Naive B cell (primary cell): ENCODE measurements around the gene ZFYVE21. TPM values are rescaled to one million over a fixed set of nuclear protein-coding genes. Genes with fewer than 3 reads are reported as not detected.

ENCODE experiments used
- ATAC-seq, 2 donors: fragments of 150-1000 bp; cut with Tn5 transposase; 2 replicates each; pipeline ENCODE4 v1.10.0; 2021; ENCODE audit warnings: low read depth in 2 of 2, mild to moderate bottlenecking in 2 of 2, moderate library complexity in 2 of 2
- DNase-seq: peaks from one replicate; pipeline ENCODE4 v3.0.0; 2022
- H3K27ac Mint-ChIP-seq, 6 donors: one replicate each; pipeline ENCODE4 v1.8.0; 2020 to 2022; ENCODE audit warnings: mild to moderate bottlenecking in 6 of 6, mixed read lengths in 6 of 6, moderate library complexity in 5 of 6, inconsistent platforms in 2 of 6
- H3K27me3 Mint-ChIP-seq, 3 donors: one replicate each; pipeline ENCODE4 v1.8.0; 2021 to 2022; ENCODE audit warnings: mixed read lengths in 3 of 3, mild to moderate bottlenecking in 1 of 3
- H3K36me3 Mint-ChIP-seq, 2 donors: one replicate each; pipeline ENCODE4 v1.8.0; 2020 to 2022; ENCODE audit warnings: mixed read lengths in 2 of 2, inconsistent platforms in 1 of 2, mild to moderate bottlenecking in 1 of 2
- H3K4me1 Mint-ChIP-seq, 3 donors: one replicate each; pipeline ENCODE4 v1.8.0; 2020 to 2022; ENCODE audit warnings: mixed read lengths in 3 of 3, inconsistent platforms in 1 of 3, mild to moderate bottlenecking in 1 of 3, moderate library complexity in 1 of 3
- H3K4me3 Mint-ChIP-seq, 8 donors: one replicate each; pipeline ENCODE4 v1.8.0; 2020 to 2022; ENCODE audit warnings: mild to moderate bottlenecking in 8 of 8, mixed read lengths in 8 of 8, moderate library complexity in 8 of 8, inconsistent platforms in 2 of 8
- H3K9me3 Mint-ChIP-seq, 7 donors: one replicate each; pipeline ENCODE4 v1.8.0; 2020 to 2022; ENCODE audit warnings: mixed read lengths in 7 of 7, mild to moderate bottlenecking in 5 of 7, inconsistent platforms in 2 of 7, moderate library complexity in 1 of 7
- polyA plus RNA-seq, 6 donors: library from polyadenylated mRNA; unstranded; fragments of 300-500 nt; fragmentation: Illumina TruSeq; gene quantifications; one replicate each; pipeline ENCODE4 v1.2.3, GENCODE V29; 2021; ENCODE audit warnings: low read depth in 6 of 6

The ZFYVE21 gene
- polyA plus RNA-seq, 6 donors from 2014 or later: 4.8 to 10.5 (median 6.7) TPM

DNA sequence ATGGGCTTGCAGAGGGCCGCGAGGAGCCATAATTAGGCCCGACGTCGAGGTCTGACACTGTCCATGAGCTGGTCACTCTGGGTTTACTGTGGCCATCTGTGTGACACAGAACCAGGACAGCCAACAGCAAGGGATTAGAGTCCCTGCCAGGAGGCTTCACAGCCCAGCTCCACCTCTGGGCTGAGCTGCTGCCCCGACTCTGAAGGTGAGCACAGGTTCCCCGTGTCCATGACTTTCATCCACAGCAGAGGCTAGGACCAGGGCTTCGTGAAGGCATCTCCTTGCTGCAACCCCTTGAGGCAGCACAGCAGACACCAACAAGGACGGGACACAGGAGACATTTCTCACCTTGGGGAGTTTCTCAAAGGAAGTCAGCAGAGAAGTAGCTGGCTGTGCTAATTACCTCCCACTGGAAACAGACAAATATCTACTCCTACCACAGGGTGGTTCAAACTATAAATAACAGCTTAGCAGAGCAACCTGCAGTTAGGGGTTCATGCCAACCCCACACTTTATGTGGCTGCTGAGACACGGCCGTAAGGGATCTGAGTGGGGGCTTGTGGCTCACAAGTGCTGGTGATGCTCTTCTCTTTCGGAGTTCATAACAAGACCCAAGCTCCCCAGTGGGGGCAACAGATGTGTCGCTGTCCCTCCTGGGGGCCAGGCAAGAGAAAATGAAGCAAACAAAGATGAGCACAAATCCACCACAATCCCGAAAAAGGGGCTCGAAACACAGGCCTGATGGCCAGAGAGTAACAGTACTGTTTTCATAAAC, 29.2 kb downstream of the ZFYVE21 start:
- peaks cover 0 to 7% of the 10 kb centered on the region in 2 donors for H3K36me3 Mint-ChIP-seq
- H3K4me1 Mint-ChIP-seq: no peaks in the 10 kb centered on the region
- ATAC-seq (no peak), DNase-seq (no peak)
- no peak overlapping the region for H3K4me3 Mint-ChIP-seq
- no peak overlapping the region for H3K27ac Mint-ChIP-seq
- H3K9me3 Mint-ChIP-seq: no peaks in the 10 kb centered on the region
- H3K27me3 Mint-ChIP-seq: no peaks in the 10 kb centered on the region

DNA sequence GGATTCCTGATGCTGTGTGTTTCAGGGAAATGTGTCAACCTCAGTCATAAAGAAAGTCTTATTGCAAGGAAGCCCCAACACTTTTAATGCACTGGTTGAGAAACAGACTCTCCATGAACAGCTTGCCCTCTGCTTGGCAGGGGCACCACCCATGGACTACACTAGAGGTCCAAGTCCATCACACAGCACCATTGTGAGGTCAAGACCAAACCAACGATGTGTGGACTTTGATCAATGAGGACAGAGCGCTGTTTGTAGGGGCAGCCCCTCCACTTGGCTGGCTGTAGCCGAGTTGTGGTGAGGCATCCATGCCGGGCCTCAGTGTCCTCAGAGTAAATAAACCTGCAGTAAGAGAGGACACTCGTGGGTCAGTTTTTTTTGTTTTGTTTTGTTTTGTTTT, 29.8 kb downstream of the ZFYVE21 start:
- H3K4me1 Mint-ChIP-seq: no peaks in the 10 kb centered on the region
- H3K27ac Mint-ChIP-seq: peak overlapping the region in 1 of 6 donors; percentile 28
- peaks cover 0 to 7% of the 10 kb centered on the region in 2 donors for H3K36me3 Mint-ChIP-seq

DNA sequence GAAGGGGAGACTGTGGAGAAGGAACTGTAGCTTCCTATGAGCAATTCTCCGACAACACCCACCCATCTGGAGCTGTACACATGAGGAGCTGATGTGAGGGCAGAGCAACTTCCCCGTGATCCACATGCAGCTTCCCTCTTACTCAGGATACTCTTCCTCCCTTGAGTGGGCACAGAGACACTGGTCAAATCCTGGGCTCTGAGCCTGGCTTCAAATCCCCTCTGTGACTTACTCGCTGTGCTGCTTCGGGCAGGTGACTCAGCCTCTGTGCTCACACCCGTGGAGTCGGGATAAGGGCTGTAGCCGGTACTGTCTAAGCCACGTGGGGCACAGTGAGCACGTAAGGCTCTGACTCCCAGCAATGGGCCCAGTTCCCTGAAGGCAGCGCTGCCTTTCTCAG, 31.1 kb downstream of the ZFYVE21 start:
- Mint-ChIP-seq H3K4me3 (no peak overlapping the region), H3K4me1 (no peaks in the 10 kb centered on the region), H3K9me3 (no peaks in the 10 kb centered on the region), H3K27me3 (no peaks in the 10 kb centered on the region), H3K36me3 (peaks cover 0 to 7% of the 10 kb centered on the region in 2 donors), H3K27ac (no peak overlapping the region)
- no peak for DNase-seq
- ATAC-seq: no peak

More for the DNA sequence above, 29.8 kb downstream of the ZFYVE21 start:
- no peak for ATAC-seq
- Mint-ChIP-seq H3K27me3 (no peaks in the 10 kb centered on the region), H3K9me3 (no peaks in the 10 kb centered on the region), H3K4me3 (no peak overlapping the region)
- no peak for DNase-seq

DNA sequence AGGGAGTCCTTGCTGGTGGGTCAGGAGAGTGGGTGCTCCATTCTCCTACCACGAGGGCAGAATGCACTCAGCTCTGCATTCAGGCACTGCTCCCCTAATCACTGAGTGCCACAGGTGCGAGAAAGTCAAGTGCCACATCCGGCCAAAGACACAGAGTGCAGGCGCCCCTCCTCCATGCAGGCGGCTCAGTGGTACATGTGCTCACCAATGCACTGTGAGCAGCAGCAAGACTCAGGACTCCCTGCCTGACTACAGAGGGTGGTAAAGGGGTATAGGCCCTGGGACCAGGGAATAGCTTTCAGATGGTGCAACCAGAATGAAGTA, 32.9 kb downstream of the ZFYVE21 start:
- no peaks in the 10 kb centered on the region for H3K9me3 Mint-ChIP-seq
- no peak overlapping the region for H3K27ac Mint-ChIP-seq
- no peak overlapping the region for H3K4me3 Mint-ChIP-seq
- no peak for ATAC-seq
- no peaks in the 10 kb centered on the region for H3K27me3 Mint-ChIP-seq
- H3K36me3 Mint-ChIP-seq: peaks cover 0 to 7% of the 10 kb centered on the region in 2 donors
- no peaks in the 10 kb centered on the region for H3K4me1 Mint-ChIP-seq
- no peak for DNase-seq

DNA sequence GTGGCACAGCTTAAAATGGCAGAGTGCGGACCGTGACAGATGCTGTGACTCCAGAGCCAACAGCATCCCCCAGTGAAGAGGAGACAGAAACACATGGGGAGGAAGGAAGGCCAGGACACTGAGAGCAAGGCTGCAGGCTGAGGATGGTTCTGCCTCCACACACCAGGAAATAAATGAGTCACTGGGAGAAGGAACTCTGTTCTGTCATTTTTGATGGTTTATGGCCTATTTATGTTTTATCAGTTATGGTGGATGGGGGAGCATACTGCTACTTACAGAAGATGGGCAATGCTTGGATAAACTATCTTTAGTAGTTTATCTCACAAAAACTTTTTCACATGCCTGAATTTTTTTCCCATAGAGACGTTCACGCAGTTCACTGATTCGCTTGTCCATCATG, 33.8 kb downstream of the ZFYVE21 start:
- Mint-ChIP-seq H3K27ac (no peak overlapping the region), H3K27me3 (no peaks in the 10 kb centered on the region), H3K4me1 (no peaks in the 10 kb centered on the region), H3K36me3 (peaks cover 0 to 7% of the 10 kb centered on the region in 2 donors), H3K9me3 (no peaks in the 10 kb centered on the region), H3K4me3 (no peak overlapping the region)
- DNase-seq: no peak
- ATAC-seq: no peak

DNA sequence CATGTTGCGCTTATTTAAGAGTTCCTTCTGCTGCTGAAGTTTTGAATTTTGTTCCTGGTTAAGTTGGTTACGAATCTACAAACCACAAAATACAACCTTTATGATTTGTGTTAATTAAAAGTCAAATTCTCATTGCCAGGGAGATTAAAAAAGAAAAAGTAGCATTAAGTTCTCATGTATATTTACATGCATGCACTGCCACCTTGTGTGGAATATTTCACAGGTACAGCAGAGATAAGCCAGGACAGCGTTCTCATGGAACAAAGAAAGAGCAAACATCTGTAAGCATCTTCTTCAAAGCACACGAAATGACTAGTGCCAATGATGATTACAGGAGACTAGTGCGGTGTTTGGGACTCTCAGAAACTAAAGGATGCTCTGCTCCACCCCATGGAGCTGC, 34.2 kb downstream of the ZFYVE21 start:
- Mint-ChIP-seq H3K27me3 (no peaks in the 10 kb centered on the region), H3K27ac (no peak overlapping the region), H3K4me3 (no peak overlapping the region), H3K9me3 (no peaks in the 10 kb centered on the region), H3K4me1 (no peaks in the 10 kb centered on the region), H3K36me3 (peaks cover 0 to 7% of the 10 kb centered on the region in 2 donors)
- no peak for ATAC-seq
- DNase-seq: no peak

DNA sequence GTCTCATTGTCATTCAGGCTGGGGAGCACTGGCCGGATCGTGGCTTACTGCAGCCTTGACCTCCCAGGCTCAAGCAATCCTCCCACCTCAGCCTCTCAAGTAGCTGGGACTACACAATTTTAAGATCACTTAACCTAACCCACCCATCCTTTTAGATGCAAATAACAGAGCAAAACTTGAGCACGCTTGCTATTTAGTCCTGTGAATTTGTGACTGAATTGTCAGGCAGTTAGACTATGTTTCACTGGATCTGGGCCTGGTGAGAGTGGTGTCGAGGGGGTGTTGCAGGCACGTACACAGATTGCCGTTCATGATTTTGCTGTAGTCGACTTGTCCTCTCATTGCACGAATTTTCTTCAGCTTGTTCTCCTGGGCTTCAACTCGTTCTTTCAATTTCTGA, 38.2 kb downstream of the ZFYVE21 start:
- no peaks in the 10 kb centered on the region for H3K27me3 Mint-ChIP-seq
- H3K4me1 Mint-ChIP-seq: no peaks in the 10 kb centered on the region
- DNase-seq (no peak), ATAC-seq (no peak)
- peaks cover 0 to 7% of the 10 kb centered on the region in 2 donors for H3K36me3 Mint-ChIP-seq
- H3K27ac Mint-ChIP-seq: no peak overlapping the region
- H3K4me3 Mint-ChIP-seq: no peak overlapping the region
- no peaks in the 10 kb centered on the region for H3K9me3 Mint-ChIP-seq

DNA sequence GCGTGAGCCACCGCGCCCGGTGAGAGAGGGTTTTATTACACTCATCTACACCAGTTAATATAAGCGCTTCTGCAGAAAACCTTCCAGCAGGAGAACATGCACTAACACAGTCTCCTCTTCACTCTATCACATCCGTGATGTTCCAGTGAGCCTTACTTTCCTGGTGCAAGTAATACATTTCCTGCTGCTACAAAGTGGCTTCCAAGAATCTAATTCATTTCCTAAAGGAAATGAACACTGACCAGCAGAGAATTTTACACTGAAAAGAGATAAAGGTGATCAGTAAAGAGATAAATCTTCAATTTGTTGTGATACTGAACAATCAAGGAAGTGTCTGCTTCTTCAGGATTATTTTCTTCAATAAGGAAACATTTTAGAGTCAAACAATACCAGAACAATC, 39.5 kb downstream of the ZFYVE21 start:
- Mint-ChIP-seq H3K27me3 (no peaks in the 10 kb centered on the region), H3K36me3 (no peaks in the 10 kb centered on the region), H3K9me3 (no peaks in the 10 kb centered on the region), H3K4me3 (no peak overlapping the region), H3K4me1 (no peaks in the 10 kb centered on the region), H3K27ac (no peak overlapping the region)
- no peak for DNase-seq
- ATAC-seq: no peak

DNA sequence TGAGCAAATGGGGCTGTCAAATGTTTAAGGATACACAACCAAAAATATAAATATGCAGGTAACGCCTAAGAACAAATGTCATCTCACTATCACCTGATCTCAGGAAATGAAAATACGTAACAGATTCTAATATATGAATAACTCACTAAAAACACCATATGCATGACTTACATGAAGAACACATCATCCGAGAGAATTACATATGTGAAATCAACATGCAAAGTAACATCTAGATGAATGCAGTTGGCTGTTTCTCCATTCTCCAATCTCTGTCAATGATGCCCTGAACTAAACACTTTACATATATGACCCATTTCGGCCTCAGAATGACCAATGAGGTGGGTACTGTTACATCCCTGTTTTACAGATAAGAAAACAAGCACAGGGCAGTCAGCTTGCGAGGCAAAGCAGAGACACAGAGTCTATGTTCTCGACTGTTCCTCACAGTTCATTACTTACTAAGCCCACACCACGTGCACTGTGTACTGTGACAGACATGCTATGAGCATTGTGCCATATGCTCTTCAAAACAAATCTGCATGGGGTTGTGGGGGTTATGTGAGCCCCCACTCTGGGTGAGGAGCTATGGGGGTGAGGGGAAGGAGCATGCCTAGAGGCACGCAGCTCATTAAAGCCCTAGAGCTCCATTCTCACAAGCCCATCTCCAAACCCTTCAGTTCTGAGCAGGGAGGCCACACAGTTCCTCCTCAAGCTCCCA, 42.6 kb downstream of the ZFYVE21 start:
- no peak overlapping the region for H3K27ac Mint-ChIP-seq
- H3K36me3 Mint-ChIP-seq: no peaks in the 10 kb centered on the region
- H3K4me1 Mint-ChIP-seq: no peaks in the 10 kb centered on the region
- ATAC-seq (no peak), DNase-seq (no peak)
- no peak overlapping the region for H3K4me3 Mint-ChIP-seq
- H3K9me3 Mint-ChIP-seq: no peaks in the 10 kb centered on the region
- H3K27me3 Mint-ChIP-seq: no peaks in the 10 kb centered on the region

DNA sequence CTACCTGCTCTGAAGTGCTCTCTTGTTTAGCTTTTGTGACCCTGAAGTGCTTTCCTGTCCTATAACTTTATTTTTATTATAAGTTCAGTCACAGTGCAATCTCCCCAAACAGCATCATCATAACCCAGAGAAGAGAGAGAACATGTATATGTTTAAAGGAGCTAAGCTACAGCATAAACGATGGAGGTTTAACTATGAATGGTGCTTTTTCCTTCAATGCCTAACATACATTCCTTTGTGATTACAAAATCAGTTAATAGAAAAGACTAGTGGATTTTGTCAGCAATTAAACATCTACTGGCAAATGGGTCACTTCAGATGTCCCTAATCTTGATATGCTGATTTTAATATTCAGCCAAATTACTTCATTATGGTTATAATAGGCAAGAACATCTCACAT, 46.4 kb downstream of the ZFYVE21 start:
- DNase-seq: no peak

DNA sequence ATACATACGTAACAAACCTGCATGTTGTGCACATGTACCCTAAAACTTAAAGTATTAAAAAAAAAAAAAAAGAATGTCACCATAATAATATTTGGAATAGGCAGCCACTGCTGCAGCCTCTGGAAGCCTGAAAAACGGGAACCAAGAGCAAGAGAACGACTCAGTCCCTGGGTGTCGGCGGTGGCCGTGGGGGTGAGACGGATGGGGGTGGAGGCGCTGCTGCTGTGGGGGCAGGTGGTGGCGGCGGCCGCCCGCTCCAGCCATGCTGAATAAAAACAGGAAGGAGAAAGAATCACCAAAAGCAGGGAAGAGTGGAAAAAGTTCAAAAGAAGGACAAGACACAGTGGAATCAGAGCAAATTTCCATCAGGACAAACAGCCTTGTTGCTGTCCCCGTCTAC, 46.9 kb downstream of the ZFYVE21 start:
- H3K4me1 Mint-ChIP-seq: peaks cover 0 to 2% (median 0%) of the 10 kb centered on the region in 3 donors
- H3K27ac Mint-ChIP-seq: no peak overlapping the region
- H3K4me3 Mint-ChIP-seq: no peak overlapping the region
- peaks cover 6% of the 10 kb centered on the region in 2 donors for H3K36me3 Mint-ChIP-seq
- no peak for DNase-seq
- no peaks in the 10 kb centered on the region for H3K27me3 Mint-ChIP-seq
- no peak for ATAC-seq
- peaks cover 0 to under 1% (median 0%) of the 10 kb centered on the region in 7 donors for H3K9me3 Mint-ChIP-seq

More for the DNA sequence above, 46.4 kb downstream of the ZFYVE21 start:
- H3K4me3 Mint-ChIP-seq: no peak overlapping the region
- no peak for ATAC-seq
- no peaks in the 10 kb centered on the region for H3K9me3 Mint-ChIP-seq
- H3K4me1 Mint-ChIP-seq: no peaks in the 10 kb centered on the region
- H3K27ac Mint-ChIP-seq: peak overlapping the region in 1 of 6 donors; percentile 63
- peaks cover 3 to 6% of the 10 kb centered on the region in 2 donors for H3K36me3 Mint-ChIP-seq
- H3K27me3 Mint-ChIP-seq: no peaks in the 10 kb centered on the region

DNA sequence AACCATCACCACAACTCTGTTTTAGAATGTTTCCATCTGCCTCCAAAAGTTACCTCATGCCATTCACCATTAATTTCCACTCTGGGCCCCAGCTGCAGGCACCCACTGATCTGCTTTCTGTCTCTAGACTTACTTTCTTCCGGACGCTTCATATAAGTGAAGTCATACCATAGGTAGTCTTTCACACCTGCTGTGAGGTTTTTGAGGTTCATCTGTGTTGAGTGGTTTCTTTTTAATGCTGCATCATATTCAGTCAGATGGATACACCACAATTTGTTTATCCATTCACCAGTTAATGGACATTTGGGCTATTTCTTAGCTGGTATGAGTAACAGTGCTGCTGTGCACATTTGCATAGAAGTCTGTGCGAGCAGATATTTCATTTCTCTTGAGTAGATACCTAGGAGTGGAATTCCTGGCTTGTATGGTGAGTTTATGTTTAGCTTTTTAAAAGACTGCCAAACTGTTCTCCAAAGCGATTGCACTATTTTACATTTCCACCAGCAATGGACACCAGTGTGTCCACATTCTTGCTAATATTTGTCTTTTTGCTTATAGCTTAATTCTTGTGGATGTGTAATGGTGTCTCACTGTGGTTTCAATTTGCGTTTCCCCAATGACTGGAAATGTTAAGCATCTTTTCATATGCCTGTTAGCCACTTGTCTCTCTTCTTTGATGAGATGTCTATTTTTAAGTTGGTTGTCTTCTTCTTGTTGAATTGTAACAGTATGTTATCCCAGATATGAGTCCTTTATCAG, 48.3 kb downstream of the ZFYVE21 start:
- Mint-ChIP-seq H3K4me1 (peaks cover 0 to 4% (median 0%) of the 10 kb centered on the region in 3 donors), H3K4me3 (no peak overlapping the region), H3K27me3 (no peaks in the 10 kb centered on the region), H3K9me3 (peaks cover 0 to 2% (median 0%) of the 10 kb centered on the region in 7 donors), H3K27ac (peak overlapping the region in 1 of 6 donors; percentile 37), H3K36me3 (peaks cover 6 to 7% of the 10 kb centered on the region in 2 donors)
- DNase-seq (no peak), ATAC-seq (no peak)

DNA sequence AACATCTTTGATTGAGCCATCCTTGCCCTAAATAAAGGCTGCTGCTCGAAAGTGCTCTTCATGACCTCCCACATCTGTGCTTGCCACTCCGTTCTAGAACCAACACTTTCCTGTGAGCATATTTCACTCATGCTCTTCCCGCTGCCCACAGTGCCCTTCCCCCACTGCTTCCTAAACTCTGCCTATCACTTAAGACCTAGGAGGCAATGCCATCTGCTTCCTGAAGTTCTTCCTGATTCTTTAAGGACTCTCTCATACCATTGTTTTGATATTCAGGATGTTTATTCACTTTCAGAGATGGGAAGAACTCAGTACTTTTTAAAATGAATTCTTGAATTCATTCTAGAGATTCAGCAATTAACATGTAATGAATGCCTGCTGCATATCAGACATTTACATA, 49.9 kb downstream of the ZFYVE21 start:
- Mint-ChIP-seq H3K36me3 (peaks cover 6 to 7% of the 10 kb centered on the region in 2 donors), H3K4me3 (no peak overlapping the region), H3K27ac (no peak overlapping the region), H3K27me3 (no peaks in the 10 kb centered on the region), H3K4me1 (peaks cover 0 to 4% (median 0%) of the 10 kb centered on the region in 3 donors), H3K9me3 (peaks cover 0 to 2% (median 0%) of the 10 kb centered on the region in 7 donors)
- DNase-seq (no peak), ATAC-seq (no peak)
